ENCODE results near the gene RAD17. TPM values are rescaled to one million over a fixed set of nuclear protein-coding genes. Genes with fewer than 3 reads are reported as not detected.
"Not testable (repeated sequence)": the region's sequence is repeated elsewhere in the genome, so short reads cannot be mapped to it uniquely, and the experiment has no call there.

The RAD17 gene
- total and polyA plus RNA-seq, 2 donors, result 13.8 to 44.6 TPM

GRCh38 chr5:69364414-69364813, 5.2 kb upstream of the RAD17 start:
- 63% methylated on average over 3 of the region's 3 CpGs for WGBS
- Histone ChIP-seq H3K27ac (ENCODE audit: low read depth) (no peak overlapping the region), H3K4me1 (ENCODE audit: insufficient read depth) (no peaks in the 10 kb centered on the region), H3K4me3 (ENCODE audit: low read depth, low read length) (no peak overlapping the region), H3K36me3 (ENCODE audit: insufficient read depth) (peaks cover 4% of the 10 kb centered on the region)
- DNase-seq (ENCODE audit: extremely low spot score), result no peak

GRCh38 chr5:69364850-69365249, 4.8 kb upstream of the RAD17 start:
- no peak for DNase-seq (ENCODE audit: extremely low spot score)
- no peaks in the 10 kb centered on the region for H3K4me1 ChIP-seq (ENCODE audit: insufficient read depth)
- no peak overlapping the region for H3K4me3 ChIP-seq (ENCODE audit: low read depth, low read length)
- H3K36me3 ChIP-seq (ENCODE audit: insufficient read depth), result peaks cover 4% of the 10 kb centered on the region
- 81% methylated on average over 3 of the region's 3 CpGs for WGBS
- no peak overlapping the region for H3K27ac ChIP-seq (ENCODE audit: low read depth)

GRCh38 chr5:69367697-69368279, 1.8 kb upstream of the RAD17 start:
- no peak for DNase-seq (ENCODE audit: extremely low spot score)
- Histone ChIP-seq H3K4me3 (ENCODE audit: low read depth, low read length) (no peak overlapping the region), H3K27ac (ENCODE audit: low read depth) (no peak overlapping the region), H3K4me1 (ENCODE audit: insufficient read depth) (peaks cover 2% of the 10 kb centered on the region), H3K36me3 (ENCODE audit: insufficient read depth) (peaks cover 4% of the 10 kb centered on the region)
- 90% methylated on average over 11 of the region's 11 CpGs for WGBS

GRCh38 chr5:69368458-69369339, 919 bp upstream of the RAD17 start:
- peak overlapping the region; percentile 75 for H3K4me3 ChIP-seq (ENCODE audit: low read depth, low read length)
- H3K4me1 ChIP-seq (ENCODE audit: insufficient read depth), result peaks cover 2% of the 10 kb centered on the region
- WGBS, result 2% methylated on average over 39 of the region's 39 CpGs
- peak overlapping the region; percentile 98 for H3K27ac ChIP-seq (ENCODE audit: low read depth)
- peak; percentile 21 for DNase-seq (ENCODE audit: extremely low spot score)
- peaks cover 4% of the 10 kb centered on the region for H3K36me3 ChIP-seq (ENCODE audit: insufficient read depth)

GRCh38 chr5:69370335-69370734, 717 bp downstream of the RAD17 start:
- 1% methylated on average over 16 of the region's 16 CpGs for WGBS
- H3K36me3 ChIP-seq (ENCODE audit: insufficient read depth); DNase-seq (ENCODE audit: extremely low spot score); H3K4me1 ChIP-seq (ENCODE audit: insufficient read depth); H3K27ac ChIP-seq (ENCODE audit: low read depth): not testable (repeated sequence)
- peak overlapping the region; percentile 75 for H3K4me3 ChIP-seq (ENCODE audit: low read depth, low read length)

- DNase-seq (ENCODE audit: extremely low spot score), result no peak
- no peak overlapping the region for H3K4me3 ChIP-seq (ENCODE audit: low read depth, low read length)
- H3K36me3 ChIP-seq (ENCODE audit: insufficient read depth), result no peaks in the 10 kb centered on the region
- WGBS, result 97% methylated on average over 5 of the region's 5 CpGs
- H3K4me1 ChIP-seq (ENCODE audit: insufficient read depth), result peaks cover 2% of the 10 kb centered on the region
- no peak overlapping the region for H3K27ac ChIP-seq (ENCODE audit: low read depth)
Measured at GRCh38 chr5:69372394-69372793, 2.8 kb downstream of the RAD17 start.

- DNase-seq (ENCODE audit: extremely low spot score), result no peak
- WGBS, result 90% methylated on average over 4 of the region's 4 CpGs
- peaks cover 2% of the 10 kb centered on the region for H3K4me1 ChIP-seq (ENCODE audit: insufficient read depth)
- H3K27ac ChIP-seq (ENCODE audit: low read depth), result no peak overlapping the region
- H3K36me3 ChIP-seq (ENCODE audit: insufficient read depth), result no peaks in the 10 kb centered on the region
- no peak overlapping the region for H3K4me3 ChIP-seq (ENCODE audit: low read depth, low read length)
Measured at GRCh38 chr5:69374911-69375446, 5.4 kb downstream of the RAD17 start.

- Histone ChIP-seq H3K36me3 (ENCODE audit: insufficient read depth) (peaks cover 5% of the 10 kb centered on the region), H3K4me1 (ENCODE audit: insufficient read depth) (no peaks in the 10 kb centered on the region), H3K4me3 (ENCODE audit: low read depth, low read length) (no peak overlapping the region), H3K27ac (ENCODE audit: low read depth) (no peak overlapping the region)
- no peak for DNase-seq (ENCODE audit: extremely low spot score)
Measured at GRCh38 chr5:69378376-69378775, 8.8 kb downstream of the RAD17 start.

- 84% methylated on average over 15 of the region's 15 CpGs for WGBS
Measured at GRCh38 chr5:69404659-69405330, 35.2 kb downstream of the RAD17 start.

GRCh38 chr5:69414885-69415583, 45.4 kb downstream of the RAD17 start, which contains the start of gene MARVELD2:
MARVELD2 (plus strand) TSS chr5:69415116; CDS start chr5:69419386, 4,270 bp downstream.
- Histone ChIP-seq H3K4me3 (ENCODE audit: low read depth, low read length) (peak within 1 kb of the TSS; percentile 63), H3K27ac (ENCODE audit: low read depth) (peak within 1 kb of the TSS; percentile 74), H3K36me3 (ENCODE audit: insufficient read depth) (peaks cover 2% of the 10 kb centered on the region), H3K4me1 (ENCODE audit: insufficient read depth) (no peaks in the 10 kb centered on the region)
- 16% methylated on average over 78 of the region's 78 CpGs for WGBS
- DNase-seq (ENCODE audit: extremely low spot score), result peak; percentile 23

More at GRCh38 chr5:69404659-69405330, 35.2 kb downstream of the RAD17 start:
- H3K4me1 ChIP-seq (ENCODE audit: insufficient read depth), result no peaks in the 10 kb centered on the region
- no peak overlapping the region for H3K27ac ChIP-seq (ENCODE audit: low read depth)
- no peak overlapping the region for H3K4me3 ChIP-seq (ENCODE audit: low read depth, low read length)
- DNase-seq (ENCODE audit: extremely low spot score), result no peak
- peaks cover 2% of the 10 kb centered on the region for H3K36me3 ChIP-seq (ENCODE audit: insufficient read depth)

- DNase-seq (ENCODE audit: extremely low spot score), result no peak
- 55% methylated on average over 18 of the region's 18 CpGs for WGBS
- H3K4me1 ChIP-seq (ENCODE audit: insufficient read depth), result no peaks in the 10 kb centered on the region
- peaks cover 2% of the 10 kb centered on the region for H3K36me3 ChIP-seq (ENCODE audit: insufficient read depth)
- peak overlapping the region; percentile 74 for H3K27ac ChIP-seq (ENCODE audit: low read depth)
- H3K4me3 ChIP-seq (ENCODE audit: low read depth, low read length), result peak overlapping the region; percentile 63
Measured at GRCh38 chr5:69415584-69415958, 46.0 kb downstream of the RAD17 start.

- 85% methylated on average over 6 of the region's 6 CpGs for WGBS
- peaks cover 2% of the 10 kb centered on the region for H3K36me3 ChIP-seq (ENCODE audit: insufficient read depth)
- H3K4me3 ChIP-seq (ENCODE audit: low read depth, low read length), result no peak overlapping the region
- no peak overlapping the region for H3K27ac ChIP-seq (ENCODE audit: low read depth)
- no peak for DNase-seq (ENCODE audit: extremely low spot score)
- no peaks in the 10 kb centered on the region for H3K4me1 ChIP-seq (ENCODE audit: insufficient read depth)
Measured at GRCh38 chr5:69416180-69416579, 46.6 kb downstream of the RAD17 start.

GRCh38 chr5:69416699-69417098, 47.1 kb downstream of the RAD17 start:
- H3K36me3 ChIP-seq (ENCODE audit: insufficient read depth), result no peaks in the 10 kb centered on the region
- DNase-seq (ENCODE audit: extremely low spot score), result no peak
- no peak overlapping the region for H3K4me3 ChIP-seq (ENCODE audit: low read depth, low read length)
- H3K27ac ChIP-seq (ENCODE audit: low read depth), result no peak overlapping the region
- H3K4me1 ChIP-seq (ENCODE audit: insufficient read depth), result no peaks in the 10 kb centered on the region
